CD4-positive, alpha-beta memory T cell (primary cell): ENCODE measurements around the gene PROB1. TPM values are rescaled to one million over a fixed set of nuclear protein-coding genes. Genes with fewer than 3 reads are reported as not detected.

Source experiments
- polyA plus RNA-seq, 2 donors: library from polyadenylated mRNA; unstranded; fragments of 300-500 nt; fragmentation: Illumina TruSeq; gene quantifications; one replicate each; pipeline ENCODE4 v1.2.3, GENCODE V29; 2021
- total RNA-seq, 2 experiments: library from RNA; stranded (reverse); gene quantifications; one replicate each; pipeline ENCODE4 v1.2.3, GENCODE V29; 2021

The PROB1 gene
- total and polyA plus RNA-seq, 4 experiments from 2014 or later: 0.11 to 1.3 (median 0.70) TPM

Other genes starting within 250 kb of the PROB1 start
- 10 to 100 TPM; 16.4 to 16.7 TPM for gene SIL1, start 196.7 kb downstream of the PROB1 start, total RNA-seq
- 10 to 100 TPM; 12.2 to 12.3 TPM for gene SIL1, start 196.7 kb downstream of the PROB1 start, polyA plus RNA-seq
- 100 to 1,000 TPM; 228 to 255 TPM for gene MATR3, start 101.4 kb downstream of the PROB1 start, total RNA-seq
- 100 to 1,000 TPM; 377 to 419 TPM for gene MATR3, start 101.4 kb downstream of the PROB1 start, polyA plus RNA-seq
- 100 to 1,000 TPM; 109 to 112 TPM for gene PAIP2, start 53.2 kb downstream of the PROB1 start, total RNA-seq
- gene PAIP2, start 53.2 kb downstream of the PROB1 start, polyA plus RNA-seq: 100 to 1,000 TPM; 309 to 503 TPM
- gene SLC23A1, start 11.8 kb downstream of the PROB1 start, total RNA-seq: not detected
- gene SLC23A1, start 11.8 kb downstream of the PROB1 start, polyA plus RNA-seq: not detected
- 1 to 10 TPM in 1 of 2 experiments, under 1 TPM in 1; 0.93 to 1.1 TPM for gene MZB1, start 5.2 kb downstream of the PROB1 start, total RNA-seq
- gene MZB1, start 5.2 kb downstream of the PROB1 start, polyA plus RNA-seq: 1 to 10 TPM in 1 of 2 donors, under 1 TPM in 1; 0.84 to 8.2 TPM
- gene SPATA24, start 9.0 kb upstream of the PROB1 start, total RNA-seq: 1 to 10 TPM; 5.6 to 7.5 TPM
- gene SPATA24, start 9.0 kb upstream of the PROB1 start, polyA plus RNA-seq: 1 to 10 TPM; 4.2 to 5.6 TPM
- 1 to 10 TPM; 6.2 to 7.3 TPM for gene DNAJC18, start 44.4 kb upstream of the PROB1 start, total RNA-seq
- 1 to 10 TPM; 1.8 to 6.5 TPM for gene DNAJC18, start 44.4 kb upstream of the PROB1 start, polyA plus RNA-seq
- gene ECSCR, start 67.6 kb upstream of the PROB1 start, total RNA-seq: under 1 TPM; 0.32 to 0.33 TPM
- gene ECSCR, start 67.6 kb upstream of the PROB1 start, polyA plus RNA-seq: not detected
- gene SMIM33, start 75.9 kb upstream of the PROB1 start, total RNA-seq: 1 to 10 TPM; 1.1 to 1.2 TPM
- under 1 TPM; 0.31 to 0.94 TPM for gene SMIM33, start 75.9 kb upstream of the PROB1 start, polyA plus RNA-seq
- 100 to 1,000 TPM; 141 to 144 TPM for gene STING1, start 87.7 kb upstream of the PROB1 start, total RNA-seq
- 100 to 1,000 TPM; 124 to 176 TPM for gene STING1, start 87.7 kb upstream of the PROB1 start, polyA plus RNA-seq
- 100 to 1,000 TPM; 160 to 169 TPM for gene UBE2D2, start 166.2 kb upstream of the PROB1 start, total RNA-seq
- 100 to 1,000 TPM; 341 to 411 TPM for gene UBE2D2, start 166.2 kb upstream of the PROB1 start, polyA plus RNA-seq